SK-N-SH treated with all-trans-retinoic acid at 6 μM for 48 hours (cell line): Measurements from ENCODE around the gene PRPF19.

Experiments used
- ARNTL ChIP-seq: fragments of 450-650 bp; formaldehyde crosslinking; IDR thresholded peaks from 2 replicates; pipeline ENCODE4 v1.5.0; 2020; ENCODE audit warnings: low read depth, mild to moderate bottlenecking, moderate library complexity, borderline replicate concordance
- CSDC2 ChIP-seq: fragments of 250-450 bp; sonication (Bioruptor Pico); IDR thresholded peaks from 2 replicates; pipeline ENCODE4 v1.5.0; 2020; ENCODE audit warnings: mild to moderate bottlenecking, moderate library complexity
- ESRRG ChIP-seq: fragments of 250-450 bp; sonication (Bioruptor Pico); IDR thresholded peaks from 2 replicates; pipeline ENCODE4 v1.6.1; 2021; ENCODE audit warnings: mild to moderate bottlenecking
- GLIS3 ChIP-seq: fragments of 250-450 bp; sonication (Bioruptor Pico); IDR thresholded peaks from 2 replicates; pipeline ENCODE4 v1.5.0; 2020; ENCODE audit warnings: mild to moderate bottlenecking, moderate library complexity
- PATZ1 ChIP-seq: fragments of 250-450 bp; sonication (Bioruptor Pico); IDR thresholded peaks from 2 replicates; pipeline ENCODE4 v1.8.0; 2020; ENCODE audit warnings: mild to moderate bottlenecking, moderate library complexity, borderline replicate concordance
- SNAI2 ChIP-seq: fragments of 250-450 bp; sonication (Bioruptor Pico); IDR thresholded peaks from 2 replicates; pipeline ENCODE4 v1.5.0; 2020; ENCODE audit warnings: mild to moderate bottlenecking, moderate library complexity
- TOX ChIP-seq: fragments of 250-450 bp; sonication (Bioruptor Pico); IDR thresholded peaks from 2 replicates; pipeline ENCODE4 v1.8.0; 2021; ENCODE audit warnings: mild to moderate bottlenecking, moderate library complexity, borderline replicate concordance
- ZFP30 ChIP-seq: fragments of 450-650 bp; formaldehyde crosslinking; IDR thresholded peaks from 2 replicates; pipeline ENCODE4 v1.5.0; 2022; ENCODE audit warnings: mild to moderate bottlenecking, moderate library complexity
- ZNF8 ChIP-seq: fragments of 450-650 bp; formaldehyde crosslinking; IDR thresholded peaks from 2 replicates; pipeline ENCODE4 v1.5.0; 2020; ENCODE audit warnings: mild to moderate bottlenecking, moderate library complexity
- TF ChIP-seq, protein P1 (sequence below): fragments of 250-450 bp; sonication (Bioruptor Pico); IDR thresholded peaks from 2 replicates; pipeline ENCODE4 v1.5.1; 2021; ENCODE audit warnings: mild to moderate bottlenecking, moderate library complexity
- TF ChIP-seq, protein P2 (sequence below): fragments of 250-450 bp; sonication (Bioruptor Pico); IDR thresholded peaks from 2 replicates; pipeline ENCODE4 v1.5.1; 2020; ENCODE audit warnings: low read depth, mild to moderate bottlenecking, moderate library complexity

DNA sequence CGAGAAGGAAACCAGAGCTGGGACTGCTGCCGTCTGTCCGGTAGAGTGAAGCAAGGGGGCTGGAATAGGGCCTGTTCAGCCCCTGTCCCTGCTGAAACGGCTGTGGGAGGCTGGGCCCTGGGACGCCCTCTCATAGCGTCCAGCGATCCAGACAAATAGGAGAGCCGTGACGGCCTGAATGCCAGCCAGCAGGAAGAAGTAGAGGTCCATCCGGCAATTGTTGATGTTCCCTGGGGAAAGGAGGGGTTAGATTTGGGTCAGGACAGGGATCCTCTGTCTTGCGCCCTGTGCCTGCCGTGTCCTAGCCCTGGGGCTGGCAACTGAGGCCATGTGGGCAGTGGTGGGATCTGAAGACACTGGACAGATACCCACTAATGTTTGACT lies 30.8 kb upstream of the PRPF19 start:
- no peak for TF ChIP-seq TOX
- TF ChIP-seq, protein P1, sequence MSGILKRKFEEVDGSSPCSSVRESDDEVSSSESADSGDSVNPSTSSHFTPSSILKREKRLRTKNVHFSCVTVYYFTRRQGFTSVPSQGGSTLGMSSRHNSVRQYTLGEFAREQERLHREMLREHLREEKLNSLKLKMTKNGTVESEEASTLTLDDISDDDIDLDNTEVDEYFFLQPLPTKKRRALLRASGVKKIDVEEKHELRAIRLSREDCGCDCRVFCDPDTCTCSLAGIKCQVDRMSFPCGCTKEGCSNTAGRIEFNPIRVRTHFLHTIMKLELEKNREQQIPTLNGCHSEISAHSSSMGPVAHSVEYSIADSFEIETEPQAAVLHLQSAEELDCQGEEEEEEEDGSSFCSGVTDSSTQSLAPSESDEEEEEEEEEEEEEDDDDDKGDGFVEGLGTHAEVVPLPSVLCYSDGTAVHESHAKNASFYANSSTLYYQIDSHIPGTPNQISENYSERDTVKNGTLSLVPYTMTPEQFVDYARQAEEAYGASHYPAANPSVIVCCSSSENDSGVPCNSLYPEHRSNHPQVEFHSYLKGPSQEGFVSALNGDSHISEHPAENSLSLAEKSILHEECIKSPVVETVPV (CRISPR knock-in tag): no peak
- TF ChIP-seq ZFP30 (CRISPR knock-in tag): no peak
- TF ChIP-seq ARNTL: no peak
- no peak for TF ChIP-seq PATZ1 (CRISPR knock-in tag)
- TF ChIP-seq ZNF8 (CRISPR knock-in tag): no peak
- no peak for TF ChIP-seq GLIS3
- TF ChIP-seq, protein P2, sequence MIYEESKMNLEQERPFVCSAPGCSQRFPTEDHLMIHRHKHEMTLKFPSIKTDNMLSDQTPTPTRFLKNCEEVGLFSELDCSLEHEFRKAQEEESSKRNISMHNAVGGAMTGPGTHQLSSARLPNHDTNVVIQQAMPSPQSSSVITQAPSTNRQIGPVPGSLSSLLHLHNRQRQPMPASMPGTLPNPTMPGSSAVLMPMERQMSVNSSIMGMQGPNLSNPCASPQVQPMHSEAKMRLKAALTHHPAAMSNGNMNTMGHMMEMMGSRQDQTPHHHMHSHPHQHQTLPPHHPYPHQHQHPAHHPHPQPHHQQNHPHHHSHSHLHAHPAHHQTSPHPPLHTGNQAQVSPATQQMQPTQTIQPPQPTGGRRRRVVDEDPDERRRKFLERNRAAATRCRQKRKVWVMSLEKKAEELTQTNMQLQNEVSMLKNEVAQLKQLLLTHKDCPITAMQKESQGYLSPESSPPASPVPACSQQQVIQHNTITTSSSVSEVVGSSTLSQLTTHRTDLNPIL (CRISPR knock-in tag): no peak
- TF ChIP-seq CSDC2 (CRISPR knock-in tag): no peak
- TF ChIP-seq SNAI2 (CRISPR knock-in tag): no peak
- no peak for TF ChIP-seq ESRRG (CRISPR knock-in tag)
